Glutamatergic neuron (in vitro differentiated cells): Measurements from ENCODE around the gene TRH. TPM values are rescaled to one million over a fixed set of nuclear protein-coding genes. Genes with fewer than 3 reads are reported as not detected.
A peak's percentile ranks its signal among the peaks of the same experiment; 100 is the strongest.
"Not testable (repeated sequence)": the region's sequence is repeated elsewhere in the genome, so short reads cannot be mapped to it uniquely, and the experiment has no call there.

ENCODE experiments used
- DNase-seq: peaks from one replicate; pipeline ENCODE4 v3.0.0; 2022
- H3K27ac Mint-ChIP-seq: one replicate; pipeline ENCODE4 v1.8.0; 2020; ENCODE audit warnings: mild to moderate bottlenecking, mixed read lengths, inconsistent platforms; ENCODE audit not compliant: unreplicated experiment
- H3K27me3 Mint-ChIP-seq: one replicate; pipeline ENCODE4 v1.8.0; 2020; ENCODE audit warnings: mild to moderate bottlenecking, moderate library complexity, mixed read lengths, inconsistent platforms; ENCODE audit not compliant: unreplicated experiment
- H3K36me3 Mint-ChIP-seq: one replicate; pipeline ENCODE4 v1.8.0; 2020; ENCODE audit warnings: mild to moderate bottlenecking, mixed read lengths, inconsistent platforms; ENCODE audit not compliant: unreplicated experiment
- H3K4me1 Mint-ChIP-seq: one replicate; pipeline ENCODE4 v1.8.0; 2020; ENCODE audit warnings: mild to moderate bottlenecking, low read depth, mixed read lengths, inconsistent platforms; ENCODE audit not compliant: unreplicated experiment
- H3K4me3 Mint-ChIP-seq: one replicate; pipeline ENCODE4 v1.8.0; 2020; ENCODE audit warnings: mild to moderate bottlenecking, mixed read lengths, inconsistent platforms; ENCODE audit not compliant: unreplicated experiment
- H3K9me3 Mint-ChIP-seq: one replicate; pipeline ENCODE4 v1.8.0; 2020; ENCODE audit warnings: mild to moderate bottlenecking, moderate library complexity, mixed read lengths, inconsistent platforms; ENCODE audit not compliant: unreplicated experiment
- total RNA-seq: library from RNA; stranded (reverse); fragmentation: NEBNext Ultra II Directional; extraction: Animal tissue kit (Norgen Biotek cat#: 25700); gene quantifications from one replicate; pipeline ENCODE4 v1.2.1, GENCODE V29; 2021; ENCODE audit not compliant: unreplicated experiment
- TF ChIP-seq, protein P1 (sequence below): fragments of 200-600 bp; sonication (generic); IDR thresholded peaks from one replicate; pipeline ENCODE4 v1.5.0; 2021; ENCODE audit not compliant: partially characterized antibody, unreplicated experiment

Gene TRH
- total RNA-seq, 1 donor from 2014 or later = 1.7 TPM

DNA sequence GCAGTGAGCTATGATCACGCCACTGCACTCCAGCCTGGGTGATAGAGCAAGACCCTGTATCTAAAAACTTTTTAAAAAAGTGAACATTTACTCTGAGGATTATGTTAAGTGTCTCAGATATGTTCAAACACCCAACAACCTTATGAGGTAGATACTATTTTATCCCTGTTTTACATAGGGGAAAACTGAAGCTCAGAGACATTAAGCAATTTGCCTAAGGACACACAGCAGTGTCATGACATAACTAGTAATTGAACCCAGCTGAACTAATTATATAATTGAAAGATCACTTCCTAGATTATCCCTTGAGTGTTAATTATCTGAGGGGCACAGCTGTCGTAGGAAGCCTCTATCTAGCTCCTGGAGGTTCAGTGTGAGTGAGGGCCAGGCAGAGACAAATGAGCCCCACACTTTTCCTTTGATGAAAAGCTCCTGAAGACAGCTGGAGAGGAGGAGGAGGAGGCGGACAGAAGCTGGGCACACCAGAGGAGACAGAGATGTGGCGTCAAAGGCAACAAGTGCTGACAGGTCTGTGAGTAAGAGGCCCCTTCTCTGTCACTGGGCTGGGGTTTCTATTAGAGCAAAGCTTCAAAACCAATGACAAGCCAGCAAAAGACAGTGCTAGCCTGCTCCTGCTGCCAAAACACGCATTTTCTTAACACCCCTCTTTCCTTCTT lies 20.5 kb downstream of the TRH start:
- Mint-ChIP-seq H3K9me3 (peaks cover 2% of the 10 kb centered on the region), H3K27me3 (peaks cover 8% of the 10 kb centered on the region), H3K4me1 (no peaks in the 10 kb centered on the region), H3K36me3 (no peaks in the 10 kb centered on the region), H3K4me3 (no peak overlapping the region), H3K27ac (no peak overlapping the region)
- TF ChIP-seq, protein P1, sequence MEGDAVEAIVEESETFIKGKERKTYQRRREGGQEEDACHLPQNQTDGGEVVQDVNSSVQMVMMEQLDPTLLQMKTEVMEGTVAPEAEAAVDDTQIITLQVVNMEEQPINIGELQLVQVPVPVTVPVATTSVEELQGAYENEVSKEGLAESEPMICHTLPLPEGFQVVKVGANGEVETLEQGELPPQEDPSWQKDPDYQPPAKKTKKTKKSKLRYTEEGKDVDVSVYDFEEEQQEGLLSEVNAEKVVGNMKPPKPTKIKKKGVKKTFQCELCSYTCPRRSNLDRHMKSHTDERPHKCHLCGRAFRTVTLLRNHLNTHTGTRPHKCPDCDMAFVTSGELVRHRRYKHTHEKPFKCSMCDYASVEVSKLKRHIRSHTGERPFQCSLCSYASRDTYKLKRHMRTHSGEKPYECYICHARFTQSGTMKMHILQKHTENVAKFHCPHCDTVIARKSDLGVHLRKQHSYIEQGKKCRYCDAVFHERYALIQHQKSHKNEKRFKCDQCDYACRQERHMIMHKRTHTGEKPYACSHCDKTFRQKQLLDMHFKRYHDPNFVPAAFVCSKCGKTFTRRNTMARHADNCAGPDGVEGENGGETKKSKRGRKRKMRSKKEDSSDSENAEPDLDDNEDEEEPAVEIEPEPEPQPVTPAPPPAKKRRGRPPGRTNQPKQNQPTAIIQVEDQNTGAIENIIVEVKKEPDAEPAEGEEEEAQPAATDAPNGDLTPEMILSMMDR = no peak
- DNase-seq = no peak

DNA sequence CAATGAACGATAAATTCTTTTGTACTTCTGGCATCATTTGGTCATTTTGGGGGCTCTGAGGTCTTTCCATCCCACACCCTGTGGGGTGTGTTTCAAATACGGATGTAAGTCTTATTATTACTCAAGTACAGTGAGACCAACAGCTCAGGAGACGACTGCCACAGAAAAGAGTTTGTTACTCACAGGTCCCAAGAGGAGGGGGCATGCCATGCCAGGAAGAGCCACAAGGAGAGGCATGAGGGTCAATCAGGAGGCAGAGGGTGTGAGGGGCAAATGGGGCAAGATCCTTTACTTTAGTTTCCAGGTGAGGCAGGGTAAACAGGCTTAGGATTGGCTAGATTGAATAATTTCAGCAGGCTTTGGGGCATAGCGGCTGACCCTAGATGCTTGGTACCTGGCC lies 21.6 kb downstream of the TRH start:
- H3K36me3 Mint-ChIP-seq = no peaks in the 10 kb centered on the region
- no peaks in the 10 kb centered on the region for H3K4me1 Mint-ChIP-seq
- H3K9me3 Mint-ChIP-seq = peaks cover 2% of the 10 kb centered on the region
- H3K27ac Mint-ChIP-seq = no peak overlapping the region
- peaks cover 13% of the 10 kb centered on the region for H3K27me3 Mint-ChIP-seq
- TF ChIP-seq, protein P1 = no peak
- H3K4me3 Mint-ChIP-seq = no peak overlapping the region
- no peak for DNase-seq

DNA sequence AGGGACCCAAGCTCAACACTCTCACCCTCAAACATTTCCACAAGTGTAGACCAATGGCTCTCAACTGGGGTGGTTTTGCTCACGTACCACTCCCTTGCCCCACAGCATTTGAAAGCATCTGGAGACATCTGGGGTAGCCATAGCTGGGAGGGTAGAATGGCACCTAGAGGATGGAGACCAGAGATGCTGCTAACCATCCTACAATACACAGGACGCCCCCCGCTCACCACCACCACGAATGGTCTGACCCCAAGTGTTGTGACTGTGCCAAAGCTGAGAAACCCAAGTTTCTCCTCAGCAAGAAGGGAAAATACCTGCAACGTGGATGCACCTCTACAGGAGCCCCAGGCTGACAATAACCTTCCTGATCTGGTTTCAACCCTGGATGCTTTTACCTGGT lies 24.7 kb downstream of the TRH start:
- H3K27ac Mint-ChIP-seq, H3K36me3 Mint-ChIP-seq: not testable (repeated sequence)
- H3K27me3 Mint-ChIP-seq = peaks cover 16% of the 10 kb centered on the region

DNA sequence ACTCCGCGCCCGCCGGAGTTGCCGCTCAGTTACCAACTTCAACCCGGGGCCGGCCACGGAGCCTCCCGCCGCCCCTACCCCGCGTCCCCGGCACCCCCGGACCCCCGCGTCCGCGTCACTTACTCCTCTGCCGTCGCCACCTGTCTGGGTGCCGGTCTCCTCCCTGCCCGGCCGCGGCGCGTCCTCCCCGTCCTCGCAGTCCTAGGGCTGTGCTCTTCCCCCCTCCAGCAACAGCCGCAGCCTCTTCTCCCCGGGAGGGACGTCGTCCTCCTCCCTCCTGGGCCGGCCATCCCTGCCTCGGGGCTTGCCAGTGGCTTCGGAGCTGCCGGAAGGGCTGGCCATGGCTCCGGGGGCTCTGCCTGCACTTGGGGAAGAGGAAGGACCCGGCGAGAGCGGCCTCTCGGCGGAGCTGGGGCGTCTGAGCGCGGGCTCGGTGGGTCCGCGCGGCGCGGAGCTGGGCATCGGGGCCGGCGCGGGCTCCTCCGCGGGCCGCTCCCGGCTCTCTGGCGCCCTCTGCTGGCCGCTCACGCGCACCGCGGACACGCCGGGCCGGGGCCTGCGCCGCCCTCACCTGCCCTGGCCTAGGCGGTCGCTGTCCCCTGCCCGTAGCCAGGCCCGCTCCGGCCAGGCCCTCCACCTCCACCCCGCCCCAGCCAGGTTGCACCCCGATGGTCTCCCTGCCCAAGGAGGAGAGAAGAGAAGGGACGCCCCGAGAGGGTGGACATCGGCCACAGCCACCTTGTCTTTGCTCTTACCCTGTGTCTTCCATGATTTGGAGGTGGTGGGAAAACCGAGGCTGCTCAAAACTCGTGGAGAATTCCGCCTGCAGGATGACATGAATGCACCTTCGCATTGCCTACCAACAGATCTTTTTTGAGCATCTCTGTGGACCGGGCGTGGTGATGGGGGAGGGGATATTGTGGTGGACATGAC lies 28.4 kb downstream of the TRH start:
- not testable (repeated sequence) for H3K4me1 Mint-ChIP-seq, H3K9me3 Mint-ChIP-seq, H3K36me3 Mint-ChIP-seq, H3K27ac Mint-ChIP-seq
- TF ChIP-seq, protein P1 = peak; percentile 77
- peak; percentile 81 for DNase-seq
- peaks cover 16% of the 10 kb centered on the region for H3K27me3 Mint-ChIP-seq
- peak overlapping the region; percentile 32 for H3K4me3 Mint-ChIP-seq

More for the DNA sequence above, 24.7 kb downstream of the TRH start:
- DNase-seq, H3K4me1 Mint-ChIP-seq, H3K4me3 Mint-ChIP-seq, H3K9me3 Mint-ChIP-seq: not testable (repeated sequence)

DNA sequence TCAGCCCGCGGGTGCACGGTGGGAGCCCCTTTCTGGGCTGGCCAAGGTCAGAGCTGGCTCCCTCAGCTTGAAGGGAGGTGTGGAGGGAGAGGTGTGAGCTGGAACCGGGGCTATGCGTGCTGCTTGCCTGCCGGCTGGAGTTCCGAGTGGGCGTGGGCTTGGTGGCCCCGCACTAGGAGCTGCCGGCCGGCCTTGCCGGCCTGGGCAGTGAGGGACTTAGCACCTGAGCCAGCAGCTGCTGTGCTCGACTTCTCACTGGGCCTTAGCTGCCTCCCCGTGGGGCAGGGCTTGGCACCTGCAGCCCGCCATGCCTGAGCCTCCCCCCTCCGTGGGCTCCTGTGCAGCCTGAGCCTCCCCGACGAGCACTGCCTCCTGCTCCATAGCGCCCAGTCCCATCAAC lies 36.0 kb downstream of the TRH start:
- Mint-ChIP-seq H3K36me3 (no peaks in the 10 kb centered on the region), H3K9me3 (peaks cover 2% of the 10 kb centered on the region), H3K4me1 (peaks cover 4% of the 10 kb centered on the region), H3K27ac (no peak overlapping the region), H3K27me3 (no peaks in the 10 kb centered on the region), H3K4me3 (no peak overlapping the region)
- DNase-seq = no peak
- TF ChIP-seq, protein P1 = no peak

DNA sequence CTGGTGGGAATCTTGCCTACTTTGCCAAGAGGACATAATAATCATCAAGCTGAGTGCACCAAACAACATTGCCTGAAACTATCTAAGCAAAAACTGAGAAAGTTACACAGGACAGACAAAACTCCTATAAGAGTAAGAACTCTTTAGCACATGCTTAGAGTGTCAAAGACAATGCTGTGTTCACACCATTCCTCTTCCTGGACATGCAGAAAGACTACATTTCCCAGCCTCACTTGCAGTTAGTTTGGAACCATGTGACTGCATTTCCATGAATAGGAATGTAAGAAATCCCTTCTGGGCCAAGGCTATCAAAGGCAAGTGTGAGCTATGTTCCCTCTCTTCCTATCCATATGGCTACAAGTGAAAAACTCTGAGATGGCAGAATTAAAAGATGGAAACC lies 37.6 kb downstream of the TRH start:
- H3K36me3 Mint-ChIP-seq, H3K27me3 Mint-ChIP-seq, H3K4me3 Mint-ChIP-seq, H3K9me3 Mint-ChIP-seq, H3K4me1 Mint-ChIP-seq, H3K27ac Mint-ChIP-seq, DNase-seq: not testable (repeated sequence)

DNA sequence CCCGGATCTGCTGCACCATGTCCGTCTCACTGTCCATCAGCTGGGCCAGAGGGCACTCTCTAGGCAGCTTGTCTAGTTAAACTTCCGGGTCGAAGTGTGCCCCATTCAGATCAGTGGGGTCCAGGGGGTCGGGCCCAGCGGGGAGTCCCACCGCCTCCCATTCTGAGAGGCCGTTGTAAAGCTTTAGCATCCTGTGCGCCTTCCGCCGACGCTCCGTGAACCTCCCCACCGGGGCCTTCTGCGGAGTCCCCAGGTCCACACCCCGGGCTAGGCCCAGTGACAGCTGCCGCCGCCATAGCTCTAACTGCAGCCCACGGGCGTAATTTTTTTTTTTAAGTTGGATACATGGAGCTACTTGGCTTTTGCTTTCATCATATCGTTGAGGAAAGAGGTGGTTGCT lies 38.7 kb downstream of the TRH start:
- not testable (repeated sequence) for H3K4me1 Mint-ChIP-seq, H3K27me3 Mint-ChIP-seq, H3K4me3 Mint-ChIP-seq, H3K9me3 Mint-ChIP-seq, H3K36me3 Mint-ChIP-seq, H3K27ac Mint-ChIP-seq, DNase-seq
